ENCODE data around the gene CCDC184. TPM values are rescaled to one million over a fixed set of nuclear protein-coding genes. Genes with fewer than 3 reads are reported as not detected.
"Not testable (repeated sequence)": the region's sequence is repeated elsewhere in the genome, so short reads cannot be mapped to it uniquely, and the experiment has no call there.

The CCDC184 gene
- total RNA-seq, 1 donor, result 0.63 TPM

- Histone ChIP-seq H3K4me1 (ENCODE audit: insufficient read depth, low read length) (peaks cover 53% of the 10 kb centered on the region), H3K4me3 (ENCODE audit: low read length) (no peak overlapping the region), H3K27me3 (ENCODE audit: insufficient read depth, low read length) (peaks cover 9% of the 10 kb centered on the region), H3K9me3 (ENCODE audit: low read depth, low read length) (no peaks in the 10 kb centered on the region)
These were observed 33.3 kb downstream of the CCDC184 start for GRCh38 chr12:48216785-48217184.

- H3K9me3 ChIP-seq (ENCODE audit: low read depth, low read length), result no peaks in the 10 kb centered on the region
- H3K4me1 ChIP-seq (ENCODE audit: insufficient read depth, low read length), result peaks cover 31% of the 10 kb centered on the region
- peaks cover 9% of the 10 kb centered on the region for H3K27me3 ChIP-seq (ENCODE audit: insufficient read depth, low read length)
- H3K4me3 ChIP-seq (ENCODE audit: low read length), result no peak overlapping the region
These were observed 36.2 kb downstream of the CCDC184 start for GRCh38 chr12:48219631-48220030.

GRCh38 chr12:48220701-48221100, 37.3 kb downstream of the CCDC184 start:
- Histone ChIP-seq H3K27me3 (ENCODE audit: insufficient read depth, low read length) (peaks cover 12% of the 10 kb centered on the region), H3K9me3 (ENCODE audit: low read depth, low read length) (no peaks in the 10 kb centered on the region), H3K4me1 (ENCODE audit: insufficient read depth, low read length) (peaks cover 21% of the 10 kb centered on the region), H3K4me3 (ENCODE audit: low read length) (no peak overlapping the region)

- H3K4me1 ChIP-seq (ENCODE audit: insufficient read depth, low read length), result peaks cover 12% of the 10 kb centered on the region
- H3K27me3 ChIP-seq (ENCODE audit: insufficient read depth, low read length), result peaks cover 12% of the 10 kb centered on the region
These were observed 38.2 kb downstream of the CCDC184 start for GRCh38 chr12:48221645-48222044.

DNA sequence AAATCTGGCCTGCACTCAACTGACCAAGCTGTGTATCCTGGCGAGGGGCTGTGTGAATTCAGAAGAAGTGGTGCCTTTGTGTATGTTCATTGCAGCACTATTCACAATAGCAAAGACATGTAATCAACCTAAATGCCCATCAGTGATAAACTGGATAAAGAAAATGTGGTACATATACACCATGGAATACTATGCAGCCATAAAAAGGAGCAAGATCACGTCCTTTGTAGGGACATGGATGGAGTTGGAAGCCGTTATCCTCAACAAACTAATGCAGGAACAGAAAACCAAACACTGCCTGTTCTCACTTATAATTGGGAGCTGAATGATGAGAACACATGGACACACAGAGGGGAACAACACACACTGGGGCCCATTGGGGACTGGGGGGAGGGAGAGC, 41.1 kb downstream of the CCDC184 start:
- H3K9me3 ChIP-seq (ENCODE audit: low read depth, low read length); H3K27me3 ChIP-seq (ENCODE audit: insufficient read depth, low read length); H3K4me3 ChIP-seq (ENCODE audit: low read length): not testable (repeated sequence)

More at GRCh38 chr12:48221645-48222044, 38.2 kb downstream of the CCDC184 start:
- Histone ChIP-seq H3K9me3 (ENCODE audit: low read depth, low read length) (no peaks in the 10 kb centered on the region), H3K4me3 (ENCODE audit: low read length) (no peak overlapping the region)

DNA sequence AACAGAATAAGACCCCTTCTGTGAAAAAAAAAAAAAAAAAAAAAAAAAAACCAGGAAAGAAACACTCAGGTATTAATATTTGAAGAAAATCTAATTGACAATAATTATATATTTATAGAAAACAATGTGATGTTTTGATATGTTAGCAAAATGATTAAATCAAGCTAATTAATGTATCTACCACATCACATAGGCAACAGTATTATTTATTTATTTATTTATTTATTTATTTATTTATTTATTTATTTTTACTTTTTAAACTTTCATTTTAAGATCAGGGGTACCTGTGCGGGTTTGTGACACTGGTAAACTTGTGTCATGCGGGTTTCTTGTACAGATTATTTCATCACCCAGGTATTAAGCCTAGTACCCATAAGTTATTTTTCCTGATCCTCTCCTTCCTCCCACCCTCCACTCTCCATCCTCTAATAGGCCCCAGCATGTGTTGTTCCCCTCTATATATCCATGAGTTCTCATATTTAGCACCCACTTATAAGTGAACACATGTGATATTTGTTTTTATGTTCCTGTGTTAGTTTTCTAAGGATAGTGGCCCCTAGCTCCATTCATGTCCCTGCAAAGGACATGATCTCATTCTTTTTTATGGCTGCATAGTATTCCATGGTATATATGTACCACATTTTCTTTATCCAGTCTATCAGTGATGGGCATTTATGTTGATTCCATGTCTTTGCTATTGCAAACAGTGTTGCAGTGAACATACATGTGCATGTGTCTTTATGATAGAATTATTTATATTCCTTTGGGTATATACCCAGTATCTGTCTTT, 47.9 kb downstream of the CCDC184 start:
- H3K27me3 ChIP-seq (ENCODE audit: insufficient read depth, low read length); H3K9me3 ChIP-seq (ENCODE audit: low read depth, low read length); H3K4me3 ChIP-seq (ENCODE audit: low read length); H3K4me1 ChIP-seq (ENCODE audit: insufficient read depth, low read length): not testable (repeated sequence)

More for the DNA sequence above, 41.1 kb downstream of the CCDC184 start:
- H3K4me1 ChIP-seq (ENCODE audit: insufficient read depth, low read length), result not testable (repeated sequence)

Other genes starting within 250 kb of the CCDC184 start
- 17.3 TPM for gene TMEM106C, start 220.0 kb upstream of the CCDC184 start, total RNA-seq
- not detected for gene COL2A1, start 179.2 kb upstream of the CCDC184 start, total RNA-seq
- gene SENP1, start 77.6 kb upstream of the CCDC184 start, total RNA-seq, result 52.9 TPM
- gene PFKM, start 64.3 kb upstream of the CCDC184 start, total RNA-seq, result 4.3 TPM
- gene ASB8, start 26.1 kb upstream of the CCDC184 start, total RNA-seq, result 47.3 TPM
- gene OR10AD1, start 19.6 kb downstream of the CCDC184 start, total RNA-seq, result not detected
- gene ZNF641, start 167.3 kb downstream of the CCDC184 start, total RNA-seq, result 19.9 TPM

Measured in mononuclear cell (primary cell).